ENCODE measurements around the gene SCARB1. TPM values are rescaled to one million over a fixed set of nuclear protein-coding genes. Genes with fewer than 3 reads are reported as not detected.

The SCARB1 gene
- total and polyA plus RNA-seq, 2 donors (not counting 3 experiments of a cell fraction or from before 2014, with no cell fraction given): 125 to 141 TPM

- Histone ChIP-seq H2AFZ (ENCODE audit: low read depth, low read length) (no peak overlapping the region), H3K4me2 (ENCODE audit: insufficient read depth, low read length) (no peak overlapping the region), H3K27me3 (ENCODE audit: control insufficient read depth in 2 of 2, insufficient read depth in 2 of 2, low read length in 2 of 2) (no peaks in the 10 kb centered on the region), H3K4me1 (ENCODE audit: control insufficient read depth, extremely low read depth, insufficient read depth, low read length) (peaks cover 19% of the 10 kb centered on the region), H3K36me3 (ENCODE audit: control insufficient read depth in 2 of 2, extremely low read depth in 1 of 2, insufficient read depth in 2 of 2, low read length in 2 of 2) (no peaks in the 10 kb centered on the region), H3K9me3 (replicated peaks; ENCODE audit: control insufficient read depth, insufficient read depth, low read length) (no peaks in the 10 kb centered on the region), H3K4me3 (replicated peaks in 1 of 3; ENCODE audit: insufficient read depth in 1 of 3, low read depth in 1 of 3, low read length in 3 of 3) (no peak overlapping the region), H3K79me2 (ENCODE audit: control insufficient read depth, insufficient read depth, low read length) (no peaks in the 10 kb centered on the region), H3K27ac (ENCODE audit: insufficient read depth, low read depth, low read length) (no peak overlapping the region), H3K9ac (replicated peaks; ENCODE audit: extremely low read depth, insufficient read depth, low read length) (no peak overlapping the region), H4K20me1 (replicated peaks; ENCODE audit: control insufficient read depth, extremely low read depth, insufficient read depth, low read length) (no peaks in the 10 kb centered on the region), H3K9me1 (replicated peaks; ENCODE audit: control insufficient read depth, extremely low read depth, insufficient read depth, low read length) (no peaks in the 10 kb centered on the region)
- CTCF ChIA-PET: interaction anchor here (1.3 to 1.8 kb wide), 2 partner anchors 32 to 215 kb away, joined by 4 read pairs; no protein-coding TSS in a partner anchor
- intact Hi-C loops (cut with micrococcal nuclease): no loop called here
- dilution Hi-C loops (cut with MboI; ENCODE audit: extremely low pct_ligation_motif_present, low sequenced_read_pairs): loop anchor here (10.0 kb wide), 1 partner anchor 50 kb away; no protein-coding TSS in a partner anchor
- no peak for FAIRE-seq
- TF ChIP-seq JUN (IDR thresholded peaks at IDR 0.05; ENCODE audit: borderline replicate concordance, insufficient read depth, insufficient read length, low read depth): no peak
- TF ChIP-seq MYC (IDR thresholded peaks at IDR 0.05; ENCODE audit: low read depth, low read length): no peak
- TF ChIP-seq CTCF (IDR thresholded peaks at IDR 0.05; ENCODE audit: extremely low read depth in 1 of 2, insufficient read depth in 1 of 2, low read depth in 1 of 2, low read length in 2 of 2): no peak
- TF ChIP-seq POLR2AphosphoS5 (IDR thresholded peaks at IDR 0.05; ENCODE audit: insufficient read depth, low read depth, low read length): no peak
- no peak for TF ChIP-seq FOS (IDR thresholded peaks at IDR 0.05; ENCODE audit: borderline replicate concordance, insufficient read depth, low read length)
- no peak for TF ChIP-seq POLR2A (IDR thresholded peaks at IDR 0.05; ENCODE audit: low read depth, low read length)
- no peak for TF ChIP-seq EZH2 (IDR thresholded peaks at IDR 0.05; ENCODE audit: borderline replicate concordance, low read depth, low read length, severe bottlenecking)
- TF ChIP-seq MAX (IDR thresholded peaks at IDR 0.05; ENCODE audit: insufficient read depth, insufficient read length): no peak
- TF ChIP-seq GATA2 (IDR thresholded peaks at IDR 0.05; ENCODE audit: insufficient read depth, insufficient read length, low read depth, low read length): no peak
- BruUV-seq (replicated peaks): no TSS peak
- DNase-seq (ENCODE audit: low read depth, low spot score): no peak
- POLR2A ChIA-PET: no interaction called here
These were observed 129.4 kb downstream of the SCARB1 start for GRCh38 chr12:124734224-124734788.
